ENCODE results near the gene MMP2.

MMP2 gene

DNA sequence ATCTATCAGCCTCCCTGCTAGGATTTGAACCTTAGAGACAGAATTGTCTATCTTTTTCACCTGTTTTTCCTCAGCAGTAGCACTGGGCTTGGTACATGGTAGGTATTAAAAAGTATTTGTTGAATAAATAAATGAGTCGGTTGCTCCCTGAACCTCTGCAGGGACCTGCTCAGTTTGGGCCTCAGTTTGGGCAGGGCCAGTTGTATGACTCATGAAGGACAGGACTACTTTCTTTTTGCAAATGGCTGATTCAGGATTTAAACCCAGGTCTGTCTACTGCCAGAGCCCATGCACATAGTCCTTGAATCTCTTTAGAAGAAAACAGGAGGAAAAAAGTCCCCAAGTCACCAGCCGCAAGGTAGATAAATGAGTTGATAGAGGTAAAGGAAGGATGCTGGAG is 3.1 kb downstream of the MMP2 start:
- Histone ChIP-seq H3K4me1 (ENCODE audit: low read depth, poor library complexity, severe bottlenecking) (no peaks in the 10 kb centered on the region), H3K4me2 (no peak overlapping the region), H3K27me3 (ENCODE audit: insufficient read depth, low read depth) (no peaks in the 10 kb centered on the region), H4K20me1 (ENCODE audit: insufficient read depth) (no peaks in the 10 kb centered on the region), H3K4me3 (IDR thresholded peaks at IDR 0.05; ENCODE audit: insufficient read depth, low read depth, low read length) (no peak overlapping the region), H3K79me2 (ENCODE audit: insufficient read depth, low read depth) (no peaks in the 10 kb centered on the region), H3K36me3 (ENCODE audit: insufficient read depth) (no peaks in the 10 kb centered on the region), H3K27ac (no peak overlapping the region), H2AFZ (ENCODE audit: low read depth) (no peak overlapping the region), H3K9ac (no peak overlapping the region)
- TF ChIP-seq, protein P1, sequence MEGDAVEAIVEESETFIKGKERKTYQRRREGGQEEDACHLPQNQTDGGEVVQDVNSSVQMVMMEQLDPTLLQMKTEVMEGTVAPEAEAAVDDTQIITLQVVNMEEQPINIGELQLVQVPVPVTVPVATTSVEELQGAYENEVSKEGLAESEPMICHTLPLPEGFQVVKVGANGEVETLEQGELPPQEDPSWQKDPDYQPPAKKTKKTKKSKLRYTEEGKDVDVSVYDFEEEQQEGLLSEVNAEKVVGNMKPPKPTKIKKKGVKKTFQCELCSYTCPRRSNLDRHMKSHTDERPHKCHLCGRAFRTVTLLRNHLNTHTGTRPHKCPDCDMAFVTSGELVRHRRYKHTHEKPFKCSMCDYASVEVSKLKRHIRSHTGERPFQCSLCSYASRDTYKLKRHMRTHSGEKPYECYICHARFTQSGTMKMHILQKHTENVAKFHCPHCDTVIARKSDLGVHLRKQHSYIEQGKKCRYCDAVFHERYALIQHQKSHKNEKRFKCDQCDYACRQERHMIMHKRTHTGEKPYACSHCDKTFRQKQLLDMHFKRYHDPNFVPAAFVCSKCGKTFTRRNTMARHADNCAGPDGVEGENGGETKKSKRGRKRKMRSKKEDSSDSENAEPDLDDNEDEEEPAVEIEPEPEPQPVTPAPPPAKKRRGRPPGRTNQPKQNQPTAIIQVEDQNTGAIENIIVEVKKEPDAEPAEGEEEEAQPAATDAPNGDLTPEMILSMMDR (conservative IDR thresholded peaks at IDR 0.05; ENCODE audit: low read depth, low read length), result no peak

DNA sequence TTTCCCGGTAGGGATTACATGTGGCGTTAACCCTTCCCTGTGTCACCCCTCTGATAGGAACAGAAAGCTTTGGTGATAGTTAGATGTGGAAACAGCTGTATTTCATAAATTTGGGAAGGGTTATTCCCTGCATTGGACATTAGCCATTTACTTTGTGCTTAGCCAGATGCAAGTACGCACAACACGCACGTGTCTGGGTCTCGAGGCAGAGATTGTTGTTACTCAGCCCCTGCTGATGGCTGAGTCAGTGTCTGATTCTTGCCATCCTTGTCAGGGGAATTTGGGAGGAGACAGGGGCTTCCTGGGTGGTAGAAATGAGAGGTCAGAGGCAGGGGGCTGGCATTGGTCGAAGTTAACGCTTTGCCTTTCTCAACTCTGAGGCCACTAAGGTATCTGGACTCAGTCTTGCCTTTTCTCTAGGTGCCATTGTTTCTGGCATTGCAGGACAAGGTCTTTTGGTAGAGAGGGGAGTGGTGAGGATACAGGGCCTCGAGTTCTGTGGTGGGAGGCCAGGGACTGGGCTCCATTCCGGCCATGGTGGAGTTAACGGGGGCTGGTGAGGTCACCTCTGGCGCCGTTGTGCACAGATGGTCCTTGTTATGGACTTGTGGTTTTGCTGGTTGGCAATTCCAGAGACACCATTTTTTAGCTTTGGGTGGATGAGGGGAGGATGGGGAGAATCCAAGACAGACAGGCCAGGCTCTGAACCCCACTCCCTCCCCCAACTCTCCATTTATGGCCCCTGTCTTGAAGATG is 8.2 kb downstream of the MMP2 start:
- TF ChIP-seq, protein P1 (conservative IDR thresholded peaks at IDR 0.05; ENCODE audit: low read depth, low read length), result no peak
- H3K9ac ChIP-seq, result no peak overlapping the region
- H2AFZ ChIP-seq (ENCODE audit: low read depth), result no peak overlapping the region
- no peaks in the 10 kb centered on the region for H3K36me3 ChIP-seq (ENCODE audit: insufficient read depth)
- H3K4me1 ChIP-seq (ENCODE audit: low read depth, poor library complexity, severe bottlenecking), result no peaks in the 10 kb centered on the region
- no peak overlapping the region for H3K4me3 ChIP-seq (IDR thresholded peaks at IDR 0.05; ENCODE audit: insufficient read depth, low read depth, low read length)
- H3K4me2 ChIP-seq, result no peak overlapping the region
- no peaks in the 10 kb centered on the region for H3K79me2 ChIP-seq (ENCODE audit: insufficient read depth, low read depth)
- H4K20me1 ChIP-seq (ENCODE audit: insufficient read depth), result no peaks in the 10 kb centered on the region
- H3K27me3 ChIP-seq (ENCODE audit: insufficient read depth, low read depth), result no peaks in the 10 kb centered on the region
- H3K27ac ChIP-seq, result no peak overlapping the region

DNA sequence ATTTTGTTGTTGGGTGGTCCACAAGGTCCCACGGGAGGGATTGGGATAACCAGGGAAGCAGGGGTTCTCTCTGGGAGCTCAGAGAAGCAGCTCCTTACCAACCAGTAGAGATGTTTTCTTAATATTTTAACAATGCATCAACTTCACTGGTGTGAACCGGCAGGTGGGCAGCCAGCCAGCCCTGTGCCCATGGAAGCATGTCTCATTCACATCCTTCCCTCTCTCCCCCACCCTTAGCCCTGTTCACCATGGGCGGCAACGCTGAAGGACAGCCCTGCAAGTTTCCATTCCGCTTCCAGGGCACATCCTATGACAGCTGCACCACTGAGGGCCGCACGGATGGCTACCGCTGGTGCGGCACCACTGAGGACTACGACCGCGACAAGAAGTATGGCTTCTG is 9.3 kb downstream of the MMP2 start:
- TF ChIP-seq, protein P1 (conservative IDR thresholded peaks at IDR 0.05; ENCODE audit: low read depth, low read length), result no peak
- H3K9ac ChIP-seq, result no peak overlapping the region
- no peaks in the 10 kb centered on the region for H3K27me3 ChIP-seq (ENCODE audit: insufficient read depth, low read depth)
- no peaks in the 10 kb centered on the region for H3K36me3 ChIP-seq (ENCODE audit: insufficient read depth)
- H3K27ac ChIP-seq, result no peak overlapping the region
- no peaks in the 10 kb centered on the region for H4K20me1 ChIP-seq (ENCODE audit: insufficient read depth)
- H3K4me3 ChIP-seq (IDR thresholded peaks at IDR 0.05; ENCODE audit: insufficient read depth, low read depth, low read length), result no peak overlapping the region
- no peak overlapping the region for H2AFZ ChIP-seq (ENCODE audit: low read depth)
- H3K4me1 ChIP-seq (ENCODE audit: low read depth, poor library complexity, severe bottlenecking), result no peaks in the 10 kb centered on the region
- H3K4me2 ChIP-seq, result no peak overlapping the region
- H3K79me2 ChIP-seq (ENCODE audit: insufficient read depth, low read depth), result no peaks in the 10 kb centered on the region

DNA sequence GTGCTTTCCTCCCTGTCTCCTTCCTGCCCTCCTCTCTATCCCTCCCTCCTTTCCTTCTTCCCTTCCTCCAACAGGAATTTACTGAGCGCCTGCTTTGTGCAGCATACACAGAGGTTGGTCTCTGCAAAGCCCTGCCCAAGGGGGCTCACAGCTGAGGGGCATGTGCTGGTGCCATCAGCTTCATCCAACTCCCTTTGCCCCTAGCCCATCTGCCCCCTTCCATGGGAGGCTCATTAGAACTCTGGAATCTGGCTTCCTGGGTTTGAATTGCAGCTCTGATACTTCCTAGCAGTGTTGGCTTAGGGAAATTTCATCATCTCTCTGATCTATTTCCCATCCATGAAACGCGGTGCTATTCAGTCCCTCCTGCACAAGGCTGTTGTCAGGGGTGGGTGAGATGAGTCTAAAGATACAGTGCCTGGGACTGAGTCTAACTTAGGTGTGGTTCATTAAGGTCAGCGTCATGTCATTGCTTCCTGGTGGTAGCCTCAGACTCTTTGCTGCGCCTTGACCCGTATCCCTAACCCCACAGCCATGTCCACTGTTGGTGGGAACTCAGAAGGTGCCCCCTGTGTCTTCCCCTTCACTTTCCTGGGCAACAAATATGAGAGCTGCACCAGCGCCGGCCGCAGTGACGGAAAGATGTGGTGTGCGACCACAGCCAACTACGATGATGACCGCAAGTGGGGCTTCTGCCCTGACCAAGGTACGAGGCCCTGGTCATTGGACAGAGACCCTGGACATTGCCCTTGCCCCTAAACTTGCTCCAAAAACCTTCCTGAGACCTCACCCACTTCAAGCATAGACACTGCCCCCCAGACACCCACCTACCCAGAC is 10.3 kb downstream of the MMP2 start:
- no peak overlapping the region for H3K9ac ChIP-seq
- H3K4me3 ChIP-seq (IDR thresholded peaks at IDR 0.05; ENCODE audit: insufficient read depth, low read depth, low read length), result no peak overlapping the region

More for the DNA sequence above, 10.3 kb downstream of the MMP2 start:
- Histone ChIP-seq H3K27ac (no peak overlapping the region), H2AFZ (ENCODE audit: low read depth) (no peak overlapping the region), H4K20me1 (ENCODE audit: insufficient read depth) (no peaks in the 10 kb centered on the region), H3K36me3 (ENCODE audit: insufficient read depth) (no peaks in the 10 kb centered on the region), H3K4me1 (ENCODE audit: low read depth, poor library complexity, severe bottlenecking) (no peaks in the 10 kb centered on the region), H3K79me2 (ENCODE audit: insufficient read depth, low read depth) (no peaks in the 10 kb centered on the region), H3K4me2 (no peak overlapping the region), H3K27me3 (ENCODE audit: insufficient read depth, low read depth) (no peaks in the 10 kb centered on the region)
- TF ChIP-seq, protein P1 (conservative IDR thresholded peaks at IDR 0.05; ENCODE audit: low read depth, low read length), result no peak
